SU-DHL-6 (cell line): Measurements from ENCODE around the gene ATF1.

Experiments
- CTCF ChIP-seq: fragments of 200-600 bp; sonication (generic); IDR thresholded peaks from one replicate; pipeline ENCODE4 v1.5.1; 2017; ENCODE audit warnings: antibody characterized with exemption, mild to moderate bottlenecking, low read length, moderate library complexity; ENCODE audit not compliant: insufficient read depth, poor library complexity, severe bottlenecking
- EZH2phosphoT487 ChIP-seq: fragments of 200-600 bp; sonication (generic), shearing (Covaris generic); conservative IDR thresholded peaks from 2 replicates; pipeline ENCODE4 v1.6.1; 2018; ENCODE audit warnings: mild to moderate bottlenecking, antibody characterized with exemption, low read length, moderate library complexity, mixed read lengths

- TF ChIP-seq CTCF, result no peak
- TF ChIP-seq EZH2phosphoT487, result no peak
These were observed 48.7 kb upstream of the ATF1 start for GRCh38 chr12:50715174-50715573.
